ENCODE results near the gene MS4A8.
"Not testable (repeated sequence)": the region's sequence is repeated elsewhere in the genome, so short reads cannot be mapped to it uniquely, and the experiment has no call there.

Gene MS4A8

GRCh38 chr11:60699284-60699691 is at the start of gene MS4A8:
TSS of gene MS4A8 (plus strand) at chr11:60699612. CDS start at chr11:60700861, 1,249 bp downstream.
- H3K9ac ChIP-seq (ENCODE audit: low read length in 5 of 5): no peak within 1 kb of the TSS

GRCh38 chr11:60657888-60658287 is 41.5 kb upstream of the MS4A8 start:
- H3K36me3 ChIP-seq (ENCODE audit: control insufficient read depth in 5 of 5, insufficient read depth in 5 of 5, low read length in 5 of 5): no peaks in the 10 kb centered on the region
- peaks cover 0 to 7% (median 2%) of the 10 kb centered on the region in 5 donors for H3K4me1 ChIP-seq (ENCODE audit: control insufficient read depth in 5 of 5, insufficient read depth in 5 of 5, low read length in 5 of 5)
- no peak overlapping the region for H3K4me3 ChIP-seq (ENCODE audit: low read depth in 1 of 5, low read length in 5 of 5)
- H3K27ac ChIP-seq (ENCODE audit: low read depth, low read length): peak overlapping the region; percentile 23
- H3K27me3 ChIP-seq (ENCODE audit: control insufficient read depth in 5 of 5, insufficient read depth in 4 of 5, low read length in 5 of 5): no peaks in the 10 kb centered on the region
- no peaks in the 10 kb centered on the region for H3K9me3 ChIP-seq (ENCODE audit: control insufficient read depth in 5 of 5, low read length in 5 of 5)
- no peak overlapping the region for H3K9ac ChIP-seq (ENCODE audit: low read length in 5 of 5)

More at GRCh38 chr11:60699284-60699691, at the start of gene MS4A8:
- no peaks in the 10 kb centered on the region for H3K36me3 ChIP-seq (ENCODE audit: control insufficient read depth in 5 of 5, insufficient read depth in 5 of 5, low read length in 5 of 5)
- H3K27me3 ChIP-seq (ENCODE audit: control insufficient read depth in 5 of 5, insufficient read depth in 4 of 5, low read length in 5 of 5): peaks cover 0 to 3% (median 0%) of the 10 kb centered on the region in 5 donors
- H3K9me3 ChIP-seq (ENCODE audit: control insufficient read depth in 5 of 5, low read length in 5 of 5): no peaks in the 10 kb centered on the region
- no peak within 1 kb of the TSS for H3K27ac ChIP-seq (ENCODE audit: low read depth, low read length)
- H3K4me1 ChIP-seq (ENCODE audit: control insufficient read depth in 5 of 5, insufficient read depth in 5 of 5, low read length in 5 of 5): no peaks in the 10 kb centered on the region
- no peak within 1 kb of the TSS for H3K4me3 ChIP-seq (ENCODE audit: low read depth in 1 of 5, low read length in 5 of 5)

- Histone ChIP-seq H3K4me1 (ENCODE audit: control insufficient read depth in 5 of 5, insufficient read depth in 5 of 5, low read length in 5 of 5) (peaks cover 0 to 7% (median 2%) of the 10 kb centered on the region in 5 donors), H3K4me3 (ENCODE audit: low read depth in 1 of 5, low read length in 5 of 5) (no peak overlapping the region), H3K27ac (ENCODE audit: low read depth, low read length) (peak overlapping the region; percentile 23), H3K9ac (ENCODE audit: low read length in 5 of 5) (no peak overlapping the region), H3K36me3 (ENCODE audit: control insufficient read depth in 5 of 5, insufficient read depth in 5 of 5, low read length in 5 of 5) (no peaks in the 10 kb centered on the region), H3K27me3 (ENCODE audit: control insufficient read depth in 5 of 5, insufficient read depth in 4 of 5, low read length in 5 of 5) (no peaks in the 10 kb centered on the region), H3K9me3 (ENCODE audit: control insufficient read depth in 5 of 5, low read length in 5 of 5) (no peaks in the 10 kb centered on the region)
These were observed 41.0 kb upstream of the MS4A8 start for GRCh38 chr11:60658409-60658808.

GRCh38 chr11:60672255-60672654 is 27.2 kb upstream of the MS4A8 start:
- Histone ChIP-seq H3K4me3 (ENCODE audit: low read depth in 1 of 5, low read length in 5 of 5) (no peak overlapping the region), H3K9me3 (ENCODE audit: control insufficient read depth in 5 of 5, low read length in 5 of 5) (peaks cover 0 to 13% (median 4%) of the 10 kb centered on the region in 5 donors), H3K27ac (ENCODE audit: low read depth, low read length) (no peak overlapping the region), H3K9ac (ENCODE audit: low read length in 5 of 5) (no peak overlapping the region), H3K4me1 (ENCODE audit: control insufficient read depth in 5 of 5, insufficient read depth in 5 of 5, low read length in 5 of 5) (no peaks in the 10 kb centered on the region), H3K36me3 (ENCODE audit: control insufficient read depth in 5 of 5, insufficient read depth in 5 of 5, low read length in 5 of 5) (no peaks in the 10 kb centered on the region), H3K27me3 (ENCODE audit: control insufficient read depth in 5 of 5, insufficient read depth in 4 of 5, low read length in 5 of 5) (no peaks in the 10 kb centered on the region)

GRCh38 chr11:60678231-60678630 is 21.2 kb upstream of the MS4A8 start:
- H3K27ac ChIP-seq (ENCODE audit: low read depth, low read length): not testable (repeated sequence)
- H3K9me3 ChIP-seq (ENCODE audit: control insufficient read depth in 5 of 5, low read length in 5 of 5): peaks cover 8 to 29% (median 22%) of the 10 kb centered on the region in 5 donors

GRCh38 chr11:60679879-60680278 is 19.5 kb upstream of the MS4A8 start:
- H3K27me3 ChIP-seq (ENCODE audit: control insufficient read depth in 5 of 5, insufficient read depth in 4 of 5, low read length in 5 of 5): no peaks in the 10 kb centered on the region
- H3K4me3 ChIP-seq (ENCODE audit: low read depth in 1 of 5, low read length in 5 of 5): no peak overlapping the region
- H3K27ac ChIP-seq (ENCODE audit: low read depth, low read length): no peak overlapping the region
- H3K36me3 ChIP-seq (ENCODE audit: control insufficient read depth in 5 of 5, insufficient read depth in 5 of 5, low read length in 5 of 5): no peaks in the 10 kb centered on the region
- no peaks in the 10 kb centered on the region for H3K4me1 ChIP-seq (ENCODE audit: control insufficient read depth in 5 of 5, insufficient read depth in 5 of 5, low read length in 5 of 5)
- H3K9me3 ChIP-seq (ENCODE audit: control insufficient read depth in 5 of 5, low read length in 5 of 5): peaks cover 6 to 29% (median 19%) of the 10 kb centered on the region in 5 donors
- H3K9ac ChIP-seq (ENCODE audit: low read length in 5 of 5): no peak overlapping the region

More at GRCh38 chr11:60678231-60678630, 21.2 kb upstream of the MS4A8 start:
- H3K4me1 ChIP-seq (ENCODE audit: control insufficient read depth in 5 of 5, insufficient read depth in 5 of 5, low read length in 5 of 5); H3K9ac ChIP-seq (ENCODE audit: low read length in 5 of 5); H3K36me3 ChIP-seq (ENCODE audit: control insufficient read depth in 5 of 5, insufficient read depth in 5 of 5, low read length in 5 of 5); H3K27me3 ChIP-seq (ENCODE audit: control insufficient read depth in 5 of 5, insufficient read depth in 4 of 5, low read length in 5 of 5); H3K4me3 ChIP-seq (ENCODE audit: low read depth in 1 of 5, low read length in 5 of 5): not testable (repeated sequence)

GRCh38 chr11:60680455-60681119 is 18.8 kb upstream of the MS4A8 start:
- peaks cover 6 to 29% (median 19%) of the 10 kb centered on the region in 5 donors for H3K9me3 ChIP-seq (ENCODE audit: control insufficient read depth in 5 of 5, low read length in 5 of 5)

GRCh38 chr11:60684541-60684848 is 14.9 kb upstream of the MS4A8 start:
- H3K9me3 ChIP-seq (ENCODE audit: control insufficient read depth in 5 of 5, low read length in 5 of 5); H3K9ac ChIP-seq (ENCODE audit: low read length in 5 of 5); H3K36me3 ChIP-seq (ENCODE audit: control insufficient read depth in 5 of 5, insufficient read depth in 5 of 5, low read length in 5 of 5); H3K27ac ChIP-seq (ENCODE audit: low read depth, low read length); H3K4me1 ChIP-seq (ENCODE audit: control insufficient read depth in 5 of 5, insufficient read depth in 5 of 5, low read length in 5 of 5); H3K27me3 ChIP-seq (ENCODE audit: control insufficient read depth in 5 of 5, insufficient read depth in 4 of 5, low read length in 5 of 5); H3K4me3 ChIP-seq (ENCODE audit: low read depth in 1 of 5, low read length in 5 of 5): not testable (repeated sequence)

More at GRCh38 chr11:60680455-60681119, 18.8 kb upstream of the MS4A8 start:
- Histone ChIP-seq H3K27me3 (ENCODE audit: control insufficient read depth in 5 of 5, insufficient read depth in 4 of 5, low read length in 5 of 5) (no peaks in the 10 kb centered on the region), H3K27ac (ENCODE audit: low read depth, low read length) (no peak overlapping the region), H3K4me1 (ENCODE audit: control insufficient read depth in 5 of 5, insufficient read depth in 5 of 5, low read length in 5 of 5) (no peaks in the 10 kb centered on the region), H3K36me3 (ENCODE audit: control insufficient read depth in 5 of 5, insufficient read depth in 5 of 5, low read length in 5 of 5) (no peaks in the 10 kb centered on the region), H3K9ac (ENCODE audit: low read length in 5 of 5) (no peak overlapping the region), H3K4me3 (ENCODE audit: low read depth in 1 of 5, low read length in 5 of 5) (no peak overlapping the region)

- no peak overlapping the region for H3K9ac ChIP-seq (ENCODE audit: low read length in 5 of 5)
- H3K9me3 ChIP-seq (ENCODE audit: control insufficient read depth in 5 of 5, low read length in 5 of 5): no peaks in the 10 kb centered on the region
- no peak overlapping the region for H3K27ac ChIP-seq (ENCODE audit: low read depth, low read length)
- no peak overlapping the region for H3K4me3 ChIP-seq (ENCODE audit: low read depth in 1 of 5, low read length in 5 of 5)
- H3K36me3 ChIP-seq (ENCODE audit: control insufficient read depth in 5 of 5, insufficient read depth in 5 of 5, low read length in 5 of 5): no peaks in the 10 kb centered on the region
- peaks cover 0 to 6% (median 0%) of the 10 kb centered on the region in 5 donors for H3K27me3 ChIP-seq (ENCODE audit: control insufficient read depth in 5 of 5, insufficient read depth in 4 of 5, low read length in 5 of 5)
- no peaks in the 10 kb centered on the region for H3K4me1 ChIP-seq (ENCODE audit: control insufficient read depth in 5 of 5, insufficient read depth in 5 of 5, low read length in 5 of 5)
These were observed 7.8 kb upstream of the MS4A8 start for GRCh38 chr11:60691661-60692060.

GRCh38 chr11:60699936-60700335 is 524 bp downstream of the MS4A8 start:
- Histone ChIP-seq H3K4me1 (ENCODE audit: control insufficient read depth in 5 of 5, insufficient read depth in 5 of 5, low read length in 5 of 5) (no peaks in the 10 kb centered on the region), H3K9ac (ENCODE audit: low read length in 5 of 5) (no peak overlapping the region), H3K27ac (ENCODE audit: low read depth, low read length) (no peak overlapping the region), H3K27me3 (ENCODE audit: control insufficient read depth in 5 of 5, insufficient read depth in 4 of 5, low read length in 5 of 5) (peaks cover 0 to 3% (median 0%) of the 10 kb centered on the region in 5 donors), H3K9me3 (ENCODE audit: control insufficient read depth in 5 of 5, low read length in 5 of 5) (no peaks in the 10 kb centered on the region), H3K36me3 (ENCODE audit: control insufficient read depth in 5 of 5, insufficient read depth in 5 of 5, low read length in 5 of 5) (no peaks in the 10 kb centered on the region), H3K4me3 (ENCODE audit: low read depth in 1 of 5, low read length in 5 of 5) (no peak overlapping the region)
